Activated CD4-positive, alpha-beta T cell treated with anti-CD3 and anti-CD28 coated beads, Interleukin-10, Interleukin-2, amounts not matched to agents 100 ng/mL and 50 ng/mL, durations not matched to agents 16 hours and 8 hours (primary cell): ENCODE measurements around the gene HTR5A.
A peak's percentile ranks its signal among the peaks of the same experiment; 100 is the strongest.
"Not testable (repeated sequence)": the region's sequence is repeated elsewhere in the genome, so short reads cannot be mapped to it uniquely, and the experiment has no call there.

Experiments used
- DNase-seq: peaks from one replicate; pipeline ENCODE4 v3.0.0-alpha.2; 2020

HTR5A gene

DNA sequence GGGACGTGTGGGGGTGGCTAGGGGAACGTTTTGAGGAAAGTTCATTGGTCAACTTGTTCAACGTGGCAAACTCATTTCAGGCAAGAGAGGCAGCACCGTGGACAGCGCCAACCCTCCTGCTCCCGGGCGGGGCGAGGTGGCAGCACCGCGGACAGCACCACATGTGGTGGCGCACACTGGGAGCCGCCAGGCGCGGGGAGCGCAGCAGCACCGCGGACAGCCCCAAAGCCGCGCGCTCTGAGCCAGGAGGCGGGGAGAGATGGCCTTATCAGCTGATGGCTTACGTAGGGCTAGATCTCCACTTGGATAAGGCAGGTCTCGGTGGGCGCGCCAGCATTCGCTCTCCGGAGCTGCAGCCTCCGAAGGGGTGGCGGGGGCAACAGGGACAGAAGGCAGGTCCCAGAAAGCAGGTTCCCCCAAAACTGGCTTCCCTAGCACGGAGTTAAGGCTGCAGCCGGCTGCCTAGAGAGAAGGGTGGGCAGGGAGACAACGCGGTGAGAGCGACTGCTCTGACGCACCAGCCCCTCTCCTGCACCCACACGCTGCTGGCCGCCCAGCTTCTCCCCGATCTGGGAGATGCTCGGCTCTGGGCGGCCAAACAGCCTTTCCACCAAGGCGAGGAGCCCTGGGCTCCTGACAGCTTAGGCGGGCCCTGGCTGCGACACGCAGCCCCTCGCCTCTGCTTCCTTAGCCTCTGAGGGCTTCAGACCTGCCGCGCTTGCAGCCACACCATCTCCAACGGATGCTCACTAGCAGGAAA lies at the start of gene HTR5A:
Gene HTR5A (plus strand): TSS at position 333 of the 760 bp plus-strand sequence. CDS start 576 bp downstream, outside the sequence.
- peak; percentile 83 for DNase-seq

DNA sequence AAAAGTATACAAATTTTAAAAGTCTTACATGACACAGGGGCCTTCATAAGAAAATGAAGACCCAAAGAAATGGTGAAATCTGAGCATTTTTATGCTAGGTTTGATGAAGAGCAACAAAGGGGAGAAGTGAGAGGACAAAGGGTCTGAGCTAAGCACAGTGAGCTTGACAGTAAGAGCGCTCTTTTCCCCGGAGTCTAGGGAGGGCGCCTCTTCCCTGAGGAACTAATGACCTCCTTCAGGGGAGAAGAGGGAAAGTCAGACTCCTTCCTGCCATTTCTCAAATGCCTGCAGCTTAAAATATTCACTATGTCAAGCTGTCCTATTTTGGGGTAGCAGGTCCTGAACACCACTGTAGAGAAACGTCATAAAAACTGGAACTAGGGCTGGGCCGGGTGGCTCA lies 49.1 kb upstream of the HTR5A start:
- no peak for DNase-seq

DNA sequence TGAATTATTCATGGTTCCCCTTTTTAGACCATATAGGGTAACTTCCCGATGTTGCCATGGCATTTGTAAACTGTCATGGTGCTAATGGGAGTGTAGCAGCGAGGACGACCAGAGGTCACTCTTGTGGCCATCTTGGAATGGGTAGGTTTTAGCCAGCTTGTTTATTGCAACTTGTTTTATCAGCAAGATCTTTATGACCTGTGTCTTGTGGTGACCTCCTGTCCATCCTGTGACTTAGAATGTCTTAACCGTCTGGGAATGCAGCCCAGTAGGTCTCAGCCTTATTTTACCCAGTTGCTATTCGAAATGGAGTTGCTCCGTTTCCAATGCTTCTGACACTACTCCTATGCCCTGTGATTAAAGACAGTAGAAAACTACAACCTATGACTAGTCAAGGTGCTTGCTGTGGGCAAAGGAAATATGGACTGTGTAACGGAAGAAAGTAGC lies 48.4 kb upstream of the HTR5A start:
- no peak for DNase-seq

DNA sequence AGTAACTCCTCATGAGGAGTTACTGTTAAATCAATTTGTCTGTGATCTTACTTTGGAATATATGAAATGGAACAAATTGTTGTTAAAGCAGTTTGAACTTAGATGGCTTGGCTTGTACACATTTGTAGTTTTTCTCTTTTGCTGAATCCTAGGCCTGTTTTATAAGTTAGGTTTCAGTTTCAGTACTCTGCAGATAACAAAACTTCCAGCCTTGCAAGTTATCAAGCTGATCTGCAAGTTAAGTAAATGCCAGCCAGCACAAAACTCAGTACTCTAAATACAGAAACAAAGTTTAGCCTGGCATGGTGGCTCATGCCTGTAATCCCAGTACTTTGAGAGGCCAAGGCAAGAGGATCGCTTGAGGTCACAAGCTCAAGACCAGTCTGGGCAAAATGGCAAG lies 42.2 kb upstream of the HTR5A start:
- peak; percentile 4 for DNase-seq

DNA sequence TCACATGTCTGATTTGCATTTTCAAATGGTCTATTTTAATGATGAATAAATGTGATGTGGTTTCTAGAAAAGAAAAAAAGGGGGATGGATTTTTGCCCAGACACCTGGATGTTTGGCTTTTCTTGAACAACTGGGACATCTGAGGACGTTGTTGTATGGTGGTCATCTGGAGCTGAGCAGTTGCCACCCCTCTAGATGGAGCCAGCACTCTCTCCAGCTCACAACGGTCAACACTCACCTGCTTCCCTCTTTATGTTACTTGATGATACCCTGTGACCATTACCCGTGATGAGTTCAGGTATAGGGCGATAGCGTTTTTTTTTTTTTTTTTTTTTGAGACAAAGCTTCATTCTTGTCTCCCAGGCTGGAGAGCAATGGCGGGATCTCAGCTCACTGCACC lies 37.1 kb upstream of the HTR5A start:
- no peak for DNase-seq

DNA sequence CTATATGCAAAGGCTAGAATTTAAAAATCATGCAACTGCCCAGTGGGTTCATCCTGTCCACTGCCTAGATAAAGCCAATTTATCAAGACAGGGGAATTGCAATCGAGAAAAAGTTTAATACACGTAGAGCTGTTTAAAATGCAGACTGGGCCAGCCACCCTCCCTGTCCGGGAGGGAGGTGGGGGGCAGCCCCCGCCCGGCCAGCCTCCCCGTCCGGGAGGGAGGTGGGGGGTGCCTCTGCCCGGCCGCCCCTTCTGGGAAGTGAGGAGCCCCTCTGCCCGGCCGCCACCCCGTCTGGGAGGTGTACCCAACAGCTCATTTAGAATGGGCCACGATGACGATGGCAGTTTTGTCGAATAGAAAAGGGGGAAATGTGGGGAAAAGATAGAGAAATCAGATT lies 35.6 kb upstream of the HTR5A start:
- not testable (repeated sequence) for DNase-seq

DNA sequence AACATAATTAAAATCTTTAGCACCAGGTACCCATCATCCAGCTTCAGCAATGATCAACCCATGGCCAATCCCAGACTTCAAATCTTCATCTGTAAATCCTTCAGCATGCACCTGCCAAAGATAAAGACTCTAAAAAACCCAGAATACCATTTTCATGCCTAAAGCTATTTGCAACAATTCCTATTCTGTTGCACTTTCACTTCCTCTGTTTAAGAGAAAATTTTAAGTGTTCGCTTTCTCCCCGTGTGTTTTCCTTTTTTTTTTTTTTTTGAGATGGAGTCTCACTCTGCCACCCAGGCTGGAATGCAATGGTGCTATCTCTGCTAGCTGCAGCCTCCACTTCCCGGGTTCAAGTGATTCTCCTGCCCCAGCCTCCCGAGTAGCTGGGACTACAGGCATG lies 31.8 kb upstream of the HTR5A start:
- no peak for DNase-seq

DNA sequence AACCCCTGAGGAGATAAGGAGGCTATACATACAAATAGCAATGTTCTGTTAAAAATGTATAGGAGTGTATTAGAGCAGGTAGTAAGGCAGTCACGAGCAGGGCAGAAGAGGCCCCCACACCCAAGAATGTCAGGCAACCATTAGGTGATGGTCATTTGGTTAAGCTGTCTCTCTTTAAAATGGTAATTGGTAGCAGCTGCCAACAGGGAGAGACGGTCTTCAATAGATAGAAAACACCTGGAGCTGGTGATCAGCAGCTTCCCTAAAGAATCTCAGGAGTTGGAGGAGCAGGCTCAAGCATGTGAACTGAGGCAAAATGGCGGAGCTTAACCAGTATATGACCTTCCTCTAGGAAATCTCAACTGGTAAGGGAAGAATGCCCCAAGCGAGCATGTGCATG lies 26.4 kb upstream of the HTR5A start:
- no peak for DNase-seq

DNA sequence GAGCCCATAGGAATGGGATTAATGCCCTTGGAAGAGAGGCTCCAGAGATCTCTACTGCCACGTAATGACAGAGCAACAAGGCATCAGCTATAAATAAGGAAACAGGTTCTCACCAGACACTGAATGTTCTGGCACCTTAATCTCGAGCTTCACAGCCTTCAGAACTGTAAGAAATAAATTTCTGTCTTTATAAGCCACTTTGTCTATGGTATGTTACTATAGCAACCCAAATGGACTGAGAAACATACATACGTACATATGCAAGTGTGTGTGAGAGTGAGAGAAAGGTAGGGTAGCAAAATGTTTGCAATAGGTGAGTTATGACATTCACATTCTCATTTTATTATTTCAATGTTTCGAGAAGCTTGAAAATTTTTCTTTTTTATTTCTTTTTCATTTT lies 22.1 kb upstream of the HTR5A start:
- no peak for DNase-seq

DNA sequence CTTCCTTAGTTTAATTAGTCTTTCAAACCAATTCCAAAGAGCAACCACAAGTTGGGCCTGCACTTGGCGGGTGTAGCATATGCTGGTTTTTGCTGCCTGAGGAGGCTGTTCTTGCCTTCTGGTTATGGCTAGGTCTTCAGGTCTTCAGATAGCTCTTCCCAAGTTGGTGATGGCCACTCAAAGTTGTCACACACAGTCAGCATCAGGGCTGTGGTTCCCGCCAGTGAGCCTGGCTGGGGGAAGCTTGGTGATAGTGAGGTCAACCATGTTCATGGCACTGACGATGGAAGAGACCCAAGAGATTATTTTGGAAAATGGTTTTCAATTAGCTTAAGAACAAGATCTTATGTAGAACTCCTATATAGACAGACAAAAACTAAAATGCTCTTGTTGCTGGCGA lies 18.8 kb upstream of the HTR5A start:
- no peak for DNase-seq

DNA sequence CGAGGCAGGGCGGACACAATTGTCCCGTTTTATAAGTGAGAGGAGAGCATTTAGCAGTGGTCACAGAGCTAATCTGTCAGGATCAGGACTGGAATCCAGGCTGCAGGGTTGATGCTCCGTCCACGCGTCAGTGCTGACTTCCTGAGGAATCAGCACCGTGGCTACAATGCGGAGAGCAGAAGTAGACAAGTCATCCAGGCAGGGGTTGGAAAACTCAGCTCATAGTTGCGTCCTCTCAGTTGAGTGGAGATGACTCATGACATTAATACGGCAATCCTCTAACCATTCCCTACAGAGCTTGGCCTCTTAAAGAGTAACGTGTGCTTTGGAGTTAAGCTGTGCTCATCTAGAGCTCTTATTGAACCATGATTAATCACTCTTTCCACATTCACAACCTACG lies 17.1 kb upstream of the HTR5A start:
- no peak for DNase-seq

DNA sequence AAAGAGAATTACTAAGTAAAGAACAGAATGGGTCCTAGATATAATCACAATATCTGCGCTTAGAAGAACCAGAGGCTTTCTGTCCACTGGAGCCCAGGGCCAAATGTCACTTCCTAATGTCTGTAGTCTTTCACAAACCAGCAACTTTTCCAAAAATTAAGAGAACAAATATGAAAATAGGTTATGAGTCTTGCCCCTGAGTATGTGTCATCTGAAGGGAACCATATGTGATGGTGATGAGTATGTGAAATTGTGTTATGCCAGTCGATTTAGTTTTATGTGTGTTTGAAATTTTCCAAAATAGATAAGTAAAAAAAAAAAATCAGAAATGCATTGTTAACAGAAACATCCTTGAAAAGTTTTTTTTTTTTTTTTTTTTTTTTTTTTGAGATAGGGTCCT lies 15.4 kb upstream of the HTR5A start:
- no peak for DNase-seq

DNA sequence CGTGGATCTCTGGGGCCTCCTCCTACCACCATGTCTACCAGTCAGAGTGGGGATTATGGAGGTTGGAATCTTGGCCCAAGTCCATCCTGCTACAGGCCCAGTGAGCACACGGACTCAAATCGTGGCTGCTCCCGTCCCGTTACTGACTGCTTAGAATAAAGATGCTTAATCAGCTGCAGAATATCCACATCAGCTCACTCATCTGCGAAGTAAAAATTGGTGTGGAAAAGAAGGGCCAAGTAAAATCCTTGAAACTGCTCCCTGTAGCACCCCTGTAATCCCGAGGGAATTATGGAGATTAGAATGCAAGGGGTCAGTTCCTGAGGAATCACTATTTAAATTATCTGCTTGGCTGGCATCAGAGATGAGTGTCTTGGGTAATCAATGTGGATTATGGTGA lies 13.0 kb upstream of the HTR5A start:
- DNase-seq: no peak

DNA sequence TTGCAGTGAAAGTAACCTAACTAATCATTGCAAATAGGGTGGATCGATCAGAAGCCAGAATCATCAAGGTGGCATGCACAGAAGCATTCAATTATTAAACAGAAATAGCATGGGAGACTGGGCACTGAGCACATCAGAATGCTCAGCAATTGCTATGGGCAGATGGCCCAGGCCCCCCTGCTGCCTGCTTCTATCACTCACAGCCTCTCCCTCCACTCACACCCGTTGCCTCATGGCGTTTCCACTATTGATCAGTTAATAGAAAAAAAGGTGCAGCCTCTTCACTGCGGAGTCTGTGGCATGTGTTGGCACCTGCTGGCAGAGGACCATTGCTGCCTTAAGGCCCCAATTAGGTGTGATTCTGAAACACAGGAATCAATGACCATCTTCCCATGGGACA lies 11.2 kb upstream of the HTR5A start:
- no peak for DNase-seq

DNA sequence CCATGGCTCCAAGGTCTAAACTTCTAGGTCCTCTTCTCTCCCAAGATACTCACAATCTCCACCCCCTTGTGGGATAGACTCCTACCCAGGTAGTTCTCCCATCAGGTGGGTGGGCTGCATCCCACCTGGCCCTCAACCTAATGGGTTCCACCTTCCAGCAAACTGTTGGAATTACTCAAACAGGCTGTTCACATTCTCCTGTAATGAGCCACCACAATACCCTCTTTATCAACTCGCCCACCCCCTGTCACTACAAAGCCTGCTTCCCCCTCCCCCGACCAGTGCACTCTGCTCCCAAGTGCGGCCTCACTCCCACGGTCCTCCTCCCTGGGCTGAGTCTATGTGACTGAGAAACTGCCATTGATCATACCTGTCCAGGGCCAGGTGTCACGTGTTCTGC lies 10.4 kb upstream of the HTR5A start:
- DNase-seq: no peak

DNA sequence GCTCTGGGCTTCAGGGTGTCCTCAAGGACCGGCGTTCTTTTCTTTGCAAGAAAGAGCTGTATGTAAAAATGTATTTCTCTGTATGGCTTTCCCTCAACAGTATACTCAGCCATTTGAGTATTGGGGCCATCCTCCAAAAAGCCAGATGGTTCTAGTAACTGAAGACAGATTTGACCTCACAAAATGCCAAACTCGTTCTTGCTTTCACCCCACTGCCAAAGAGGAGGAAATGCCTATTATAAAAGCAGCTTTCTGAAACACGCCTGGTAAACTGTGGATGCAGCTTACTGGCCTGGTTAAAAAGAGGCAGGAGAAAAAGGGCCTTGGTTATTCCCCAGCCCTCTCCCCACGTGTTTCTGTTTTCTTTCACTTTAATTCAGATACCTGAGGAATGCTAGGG lies 7.7 kb upstream of the HTR5A start:
- no peak for DNase-seq

DNA sequence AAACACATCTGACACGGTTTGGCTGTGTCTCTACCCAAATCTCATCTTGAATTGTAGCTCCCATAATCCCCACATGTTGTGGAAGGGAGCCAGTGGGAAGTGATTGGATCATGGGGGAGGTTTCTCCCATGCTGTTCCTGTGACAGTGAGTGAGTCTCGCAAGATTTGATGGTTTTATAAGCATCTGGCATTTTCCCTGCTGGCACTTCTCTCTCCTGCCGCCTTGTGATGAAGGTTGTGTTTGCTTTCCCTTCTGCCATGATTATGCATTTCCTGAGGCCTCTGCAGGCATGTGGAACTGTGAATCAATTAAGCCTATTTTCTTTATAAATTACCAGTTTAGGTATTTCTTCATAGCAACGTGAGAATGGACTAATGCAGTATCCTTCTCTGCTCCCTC lies 5.9 kb upstream of the HTR5A start:
- DNase-seq: no peak

DNA sequence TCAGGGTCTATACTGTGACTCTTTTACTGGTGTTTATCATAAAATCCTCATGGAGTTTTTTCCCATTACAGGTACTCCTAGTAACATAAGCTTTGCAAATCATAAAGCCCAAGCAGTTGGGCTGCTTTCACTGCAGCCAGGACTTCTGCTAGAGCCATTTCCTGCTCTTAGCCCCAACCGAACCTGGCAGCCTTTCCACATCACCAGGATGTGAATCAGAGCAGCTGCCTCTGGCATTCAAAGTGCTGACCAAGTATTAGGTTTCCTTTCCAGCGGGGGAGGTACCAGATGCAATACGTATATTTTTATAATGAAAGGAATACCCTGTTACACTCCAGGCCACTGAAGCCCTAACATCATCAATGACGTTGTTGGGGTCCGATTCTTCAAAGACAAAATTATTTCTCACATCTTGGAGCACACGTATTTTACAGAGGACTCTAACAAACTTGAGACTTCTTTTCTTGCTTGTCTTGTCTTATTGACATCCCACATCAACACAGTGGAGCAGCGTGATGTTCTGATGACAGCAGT lies 3.6 kb upstream of the HTR5A start:
- DNase-seq: no peak

DNA sequence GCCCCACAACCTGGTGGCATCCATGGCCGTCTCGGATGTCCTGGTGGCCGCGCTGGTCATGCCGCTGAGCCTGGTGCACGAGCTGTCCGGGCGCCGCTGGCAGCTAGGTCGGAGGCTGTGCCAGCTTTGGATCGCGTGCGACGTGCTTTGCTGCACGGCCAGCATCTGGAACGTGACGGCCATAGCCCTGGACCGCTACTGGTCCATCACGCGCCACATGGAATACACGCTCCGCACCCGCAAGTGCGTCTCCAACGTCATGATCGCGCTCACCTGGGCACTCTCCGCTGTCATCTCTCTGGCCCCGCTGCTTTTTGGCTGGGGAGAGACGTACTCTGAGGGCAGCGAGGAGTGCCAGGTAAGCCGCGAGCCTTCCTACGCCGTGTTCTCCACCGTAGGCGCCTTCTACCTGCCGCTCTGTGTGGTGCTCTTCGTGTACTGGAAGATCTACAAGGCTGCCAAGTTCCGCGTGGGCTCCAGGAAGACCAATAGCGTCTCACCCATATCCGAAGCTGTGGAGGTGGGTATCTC lies 1.1 kb downstream of the HTR5A start:
- no peak for DNase-seq

DNA sequence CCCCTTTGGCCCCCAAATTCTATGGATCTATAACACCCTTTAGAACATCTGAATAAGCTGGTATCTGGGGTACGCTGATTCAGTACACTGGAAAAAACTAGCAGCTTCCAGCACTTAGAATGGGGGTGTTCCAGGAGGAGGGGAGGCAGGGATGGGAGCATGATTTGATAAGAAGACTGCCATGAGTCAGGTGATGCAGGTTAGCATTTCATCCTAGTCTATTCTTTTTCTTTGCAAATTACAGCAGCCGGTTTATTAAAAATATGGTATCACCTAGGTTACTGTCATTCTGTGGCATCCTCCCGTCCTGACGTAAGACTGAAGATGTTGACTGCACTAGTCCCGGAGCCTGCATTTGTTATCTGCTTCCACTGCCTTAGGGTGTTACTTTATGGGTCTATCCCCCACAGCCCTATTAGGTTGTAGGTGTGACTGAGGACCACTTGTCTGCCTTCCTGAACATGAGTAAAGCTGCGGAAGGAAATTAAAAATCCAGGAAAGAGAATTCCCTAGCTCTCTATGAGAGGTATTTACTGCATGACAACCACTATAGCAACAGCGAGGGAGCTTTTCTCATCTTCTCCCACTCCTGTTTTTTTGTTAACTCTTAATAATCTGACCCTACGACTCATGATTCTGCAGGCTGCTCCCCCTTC lies 1.9 kb downstream of the HTR5A start:
- no peak for DNase-seq

DNA sequence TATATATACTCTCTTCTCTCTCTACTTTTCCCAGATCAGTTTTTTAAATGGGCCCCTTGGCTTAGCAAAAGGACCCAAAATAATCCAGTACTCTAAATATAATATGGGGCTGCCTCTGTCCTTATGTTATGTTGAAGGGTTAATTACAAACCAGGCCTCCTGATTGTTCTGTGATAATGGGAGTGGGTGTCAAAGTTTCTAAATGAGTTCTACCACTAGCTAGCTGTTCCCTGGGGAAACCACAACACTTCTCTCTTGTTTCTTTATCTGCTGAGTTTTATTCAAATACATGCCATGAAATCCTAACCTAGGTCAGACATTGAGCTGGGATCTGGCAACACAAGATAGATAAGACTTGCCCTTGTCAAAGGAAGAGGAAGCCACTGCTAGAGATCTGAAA lies 3.8 kb downstream of the HTR5A start:
- no peak for DNase-seq

DNA sequence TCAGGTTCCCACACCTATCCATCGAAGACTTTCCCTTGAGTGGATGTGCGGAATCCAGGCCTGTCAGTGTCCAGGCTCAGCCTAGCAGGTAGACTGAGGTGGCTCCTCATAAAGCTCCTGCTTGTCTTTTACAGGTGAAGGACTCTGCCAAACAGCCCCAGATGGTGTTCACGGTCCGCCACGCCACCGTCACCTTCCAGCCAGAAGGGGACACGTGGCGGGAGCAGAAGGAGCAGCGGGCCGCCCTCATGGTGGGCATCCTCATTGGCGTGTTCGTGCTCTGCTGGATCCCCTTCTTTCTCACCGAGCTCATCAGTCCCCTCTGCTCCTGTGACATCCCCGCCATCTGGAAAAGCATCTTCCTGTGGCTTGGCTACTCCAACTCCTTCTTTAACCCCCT lies 13.9 kb downstream of the HTR5A start:
- no peak for DNase-seq

DNA sequence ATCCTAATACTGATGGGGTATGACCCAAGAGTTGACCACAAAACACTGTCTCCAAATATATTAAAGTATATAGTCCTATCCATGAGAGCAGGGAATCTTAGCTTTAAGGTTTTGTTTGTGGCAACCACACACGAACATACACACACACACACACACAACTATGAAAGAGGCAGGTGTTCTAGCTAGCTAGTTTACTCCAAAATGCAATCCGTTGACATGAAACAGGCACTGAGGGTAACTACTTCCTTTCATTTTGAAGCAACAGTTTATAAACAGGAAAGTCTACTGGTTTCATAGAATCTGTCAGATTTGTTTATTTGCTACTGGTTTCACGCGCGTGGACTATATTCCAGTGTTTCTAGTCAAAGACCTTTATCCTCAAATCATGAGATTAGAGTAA lies 14.8 kb downstream of the HTR5A start:
- peak; percentile 55 for DNase-seq

DNA sequence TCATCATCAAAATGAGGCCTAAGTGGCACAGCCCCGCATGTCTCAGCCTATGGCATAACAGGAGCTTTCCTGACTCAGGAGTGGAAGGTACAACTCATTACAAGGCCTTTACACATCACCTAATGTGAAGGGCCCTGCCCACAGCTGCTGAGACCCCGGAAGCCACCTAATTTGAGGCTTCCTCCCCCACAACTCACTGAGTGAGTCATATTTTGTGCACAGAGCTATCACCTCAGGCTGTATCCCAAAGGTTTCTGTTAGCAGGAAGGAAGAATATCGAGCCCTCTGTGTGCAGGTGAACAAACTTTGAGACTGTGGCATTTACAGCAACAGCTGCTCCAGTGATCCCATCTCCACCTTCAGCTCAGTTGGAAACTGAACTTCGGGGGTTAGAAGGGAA lies 20.6 kb downstream of the HTR5A start:
- DNase-seq: peak; percentile 78
